ENCODE results near the gene FNBP1L. TPM values are rescaled to one million over a fixed set of nuclear protein-coding genes. Genes with fewer than 3 reads are reported as not detected.

FNBP1L gene
- total and polyA plus RNA-seq, 2 experiments from 2014 or later = 56.3 to 132 TPM

DNA sequence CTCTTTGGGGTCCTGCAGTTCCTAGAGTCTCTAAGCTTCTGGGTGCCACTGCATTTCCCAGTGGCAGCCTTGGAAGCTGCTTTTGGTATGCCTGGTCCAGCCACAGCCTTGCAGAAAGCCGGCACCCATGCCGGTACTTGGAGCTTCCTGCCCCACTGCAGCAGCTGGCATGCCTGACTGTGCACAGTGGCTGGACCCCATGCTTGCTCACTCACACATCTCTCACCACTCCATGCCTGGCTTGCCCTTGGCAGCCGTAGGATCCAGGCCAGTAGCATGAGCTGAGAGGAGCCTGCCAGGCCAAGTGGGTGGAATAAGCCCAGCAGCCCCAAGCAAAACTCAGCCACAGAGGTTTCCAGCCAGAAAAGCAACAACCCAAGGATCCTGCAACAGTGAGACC, 20.3 kb upstream of the FNBP1L start:
- H3K4me1 Mint-ChIP-seq = no peaks in the 10 kb centered on the region
- H3K36me3 Mint-ChIP-seq (ENCODE audit: low read depth) = no peaks in the 10 kb centered on the region; the same call in 1 of the 3 replicates
- no peaks in the 10 kb centered on the region for H3F3A ChIP-seq (replicated peaks; ENCODE audit: low read depth)
- H3K4me3 Mint-ChIP-seq = no peak overlapping the region
- H3K27me3 Mint-ChIP-seq (ENCODE audit: insufficient read depth, low read depth, poor library complexity) = no peaks in the 10 kb centered on the region
- no peak overlapping the region for H2AFZ ChIP-seq
- H3K4me3 ChIP-seq = no peak overlapping the region
- H3K36me3 ChIP-seq (ENCODE audit: insufficient read depth) = no peaks in the 10 kb centered on the region; the same call in 1 of the 2 replicates
- no peak overlapping the region for H3K4me2 ChIP-seq
- H3K27ac Mint-ChIP-seq = no peak overlapping the region
- no peaks in the 10 kb centered on the region for H4K20me1 ChIP-seq (replicated peaks; ENCODE audit: insufficient read depth)
- H3K27ac ChIP-seq (ENCODE audit: low read depth) = no peak overlapping the region
- DNase-seq (ENCODE audit: low spot score) (no peak), ATAC-seq (no peak)
- H3K27me3 ChIP-seq (ENCODE audit: insufficient read depth) = no peaks in the 10 kb centered on the region
- H3K79me2 ChIP-seq (replicated peaks; ENCODE audit: insufficient read depth) = no peaks in the 10 kb centered on the region
- TF ChIP-seq STAT1 (IDR thresholded peaks at IDR 0.05; ENCODE audit: unreplicated experiment) = no peak
- no peak for TF ChIP-seq NANOG (IDR thresholded peaks at IDR 0.05; ENCODE audit: borderline replicate concordance)
- TF ChIP-seq REST (IDR thresholded peaks at IDR 0.05; ENCODE audit: unreplicated experiment) = no peak
- no peak for TF ChIP-seq ZNF331 (CRISPR knock-in tag; IDR thresholded peaks at IDR 0.05; ENCODE audit: low read depth)
- no peak for TF ChIP-seq EZH2 (IDR thresholded peaks at IDR 0.05; ENCODE audit: low read depth, unreplicated experiment)
- TF ChIP-seq, protein P1, sequence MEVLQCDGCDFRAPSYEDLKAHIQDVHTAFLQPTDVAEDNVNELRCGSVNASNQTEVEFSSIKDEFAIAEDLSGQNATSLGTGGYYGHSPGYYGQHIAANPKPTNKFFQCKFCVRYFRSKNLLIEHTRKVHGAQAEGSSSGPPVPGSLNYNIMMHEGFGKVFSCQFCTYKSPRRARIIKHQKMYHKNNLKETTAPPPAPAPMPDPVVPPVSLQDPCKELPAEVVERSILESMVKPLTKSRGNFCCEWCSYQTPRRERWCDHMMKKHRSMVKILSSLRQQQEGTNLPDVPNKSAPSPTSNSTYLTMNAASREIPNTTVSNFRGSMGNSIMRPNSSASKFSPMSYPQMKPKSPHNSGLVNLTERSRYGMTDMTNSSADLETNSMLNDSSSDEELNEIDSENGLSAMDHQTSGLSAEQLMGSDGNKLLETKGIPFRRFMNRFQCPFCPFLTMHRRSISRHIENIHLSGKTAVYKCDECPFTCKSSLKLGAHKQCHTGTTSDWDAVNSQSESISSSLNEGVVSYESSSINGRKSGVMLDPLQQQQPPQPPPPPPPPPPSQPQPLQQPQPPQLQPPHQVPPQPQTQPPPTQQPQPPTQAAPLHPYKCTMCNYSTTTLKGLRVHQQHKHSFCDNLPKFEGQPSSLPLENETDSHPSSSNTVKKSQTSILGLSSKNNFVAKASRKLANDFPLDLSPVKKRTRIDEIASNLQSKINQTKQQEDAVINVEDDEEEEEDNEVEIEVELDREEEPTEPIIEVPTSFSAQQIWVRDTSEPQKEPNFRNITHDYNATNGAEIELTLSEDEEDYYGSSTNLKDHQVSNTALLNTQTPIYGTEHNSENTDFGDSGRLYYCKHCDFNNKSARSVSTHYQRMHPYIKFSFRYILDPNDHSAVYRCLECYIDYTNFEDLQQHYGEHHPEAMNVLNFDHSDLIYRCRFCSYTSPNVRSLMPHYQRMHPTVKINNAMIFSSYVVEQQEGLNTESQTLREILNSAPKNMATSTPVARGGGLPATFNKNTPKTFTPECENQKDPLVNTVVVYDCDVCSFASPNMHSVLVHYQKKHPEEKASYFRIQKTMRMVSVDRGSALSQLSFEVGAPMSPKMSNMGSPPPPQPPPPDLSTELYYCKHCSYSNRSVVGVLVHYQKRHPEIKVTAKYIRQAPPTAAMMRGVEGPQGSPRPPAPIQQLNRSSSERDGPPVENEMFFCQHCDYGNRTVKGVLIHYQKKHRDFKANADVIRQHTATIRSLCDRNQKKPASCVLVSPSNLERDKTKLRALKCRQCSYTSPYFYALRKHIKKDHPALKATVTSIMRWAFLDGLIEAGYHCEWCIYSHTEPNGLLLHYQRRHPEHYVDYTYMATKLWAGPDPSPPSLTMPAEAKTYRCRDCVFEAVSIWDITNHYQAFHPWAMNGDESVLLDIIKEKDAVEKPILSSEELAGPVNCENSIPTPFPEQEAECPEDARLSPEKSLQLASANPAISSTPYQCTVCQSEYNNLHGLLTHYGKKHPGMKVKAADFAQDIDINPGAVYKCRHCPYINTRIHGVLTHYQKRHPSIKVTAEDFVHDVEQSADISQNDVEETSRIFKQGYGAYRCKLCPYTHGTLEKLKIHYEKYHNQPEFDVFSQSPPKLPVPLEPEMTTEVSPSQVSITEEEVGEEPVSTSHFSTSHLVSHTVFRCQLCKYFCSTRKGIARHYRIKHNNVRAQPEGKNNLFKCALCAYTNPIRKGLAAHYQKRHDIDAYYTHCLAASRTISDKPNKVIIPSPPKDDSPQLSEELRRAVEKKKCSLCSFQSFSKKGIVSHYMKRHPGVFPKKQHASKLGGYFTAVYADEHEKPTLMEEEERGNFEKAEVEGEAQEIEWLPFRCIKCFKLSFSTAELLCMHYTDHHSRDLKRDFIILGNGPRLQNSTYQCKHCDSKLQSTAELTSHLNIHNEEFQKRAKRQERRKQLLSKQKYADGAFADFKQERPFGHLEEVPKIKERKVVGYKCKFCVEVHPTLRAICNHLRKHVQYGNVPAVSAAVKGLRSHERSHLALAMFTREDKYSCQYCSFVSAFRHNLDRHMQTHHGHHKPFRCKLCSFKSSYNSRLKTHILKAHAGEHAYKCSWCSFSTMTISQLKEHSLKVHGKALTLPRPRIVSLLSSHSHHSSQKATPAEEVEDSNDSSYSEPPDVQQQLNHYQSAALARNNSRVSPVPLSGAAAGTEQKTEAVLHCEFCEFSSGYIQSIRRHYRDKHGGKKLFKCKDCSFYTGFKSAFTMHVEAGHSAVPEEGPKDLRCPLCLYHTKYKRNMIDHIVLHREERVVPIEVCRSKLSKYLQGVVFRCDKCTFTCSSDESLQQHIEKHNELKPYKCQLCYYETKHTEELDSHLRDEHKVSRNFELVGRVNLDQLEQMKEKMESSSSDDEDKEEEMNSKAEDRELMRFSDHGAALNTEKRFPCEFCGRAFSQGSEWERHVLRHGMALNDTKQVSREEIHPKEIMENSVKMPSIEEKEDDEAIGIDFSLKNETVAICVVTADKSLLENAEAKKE (CRISPR knock-in tag; IDR thresholded peaks at IDR 0.05) = no peak
- no peak for TF ChIP-seq JUNB (IDR thresholded peaks at IDR 0.05; ENCODE audit: unreplicated experiment)
- TF ChIP-seq CTCF (conservative IDR thresholded peaks at IDR 0.05; ENCODE audit: low read depth in 2 of 2) = no peak
- TF ChIP-seq POLR2AphosphoS5 (IDR thresholded peaks at IDR 0.05; ENCODE audit: low read depth) = no peak
- TF ChIP-seq ZNF114 (CRISPR knock-in tag; IDR thresholded peaks at IDR 0.05) = no peak
- TF ChIP-seq, protein P2, sequence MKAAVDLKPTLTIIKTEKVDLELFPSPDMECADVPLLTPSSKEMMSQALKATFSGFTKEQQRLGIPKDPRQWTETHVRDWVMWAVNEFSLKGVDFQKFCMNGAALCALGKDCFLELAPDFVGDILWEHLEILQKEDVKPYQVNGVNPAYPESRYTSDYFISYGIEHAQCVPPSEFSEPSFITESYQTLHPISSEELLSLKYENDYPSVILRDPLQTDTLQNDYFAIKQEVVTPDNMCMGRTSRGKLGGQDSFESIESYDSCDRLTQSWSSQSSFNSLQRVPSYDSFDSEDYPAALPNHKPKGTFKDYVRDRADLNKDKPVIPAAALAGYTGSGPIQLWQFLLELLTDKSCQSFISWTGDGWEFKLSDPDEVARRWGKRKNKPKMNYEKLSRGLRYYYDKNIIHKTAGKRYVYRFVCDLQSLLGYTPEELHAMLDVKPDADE (IDR thresholded peaks at IDR 0.05) = no peak
- no peak for TF ChIP-seq EZH2phosphoT487 (IDR thresholded peaks at IDR 0.05; ENCODE audit: unreplicated experiment)
- no peak for TF ChIP-seq CREB1 (CRISPR knock-in tag; IDR thresholded peaks at IDR 0.05; ENCODE audit: low read depth)
- no peaks in the 10 kb centered on the region; the same call in 1 of the 2 replicates for H3K9me2 ChIP-seq (ENCODE audit: insufficient read depth)
- H3K4me1 ChIP-seq (ENCODE audit: insufficient read depth) = no peaks in the 10 kb centered on the region
- H3K9me3 Mint-ChIP-seq = peaks cover 29% of the 10 kb centered on the region
